Heart right ventricle (tissue), 16 donors: ENCODE results near the gene ARG2. TPM values are rescaled to one million over a fixed set of nuclear protein-coding genes. Genes with fewer than 3 reads are reported as not detected.

ENCODE experiments used
- ATAC-seq, 8 donors: fragments of 200-7000 bp; cut with Tn5 transposase; one replicate each; pipeline ENCODE4 v1.9.1; 2020; ENCODE audit warnings: mild to moderate bottlenecking in 8 of 8, moderate library complexity in 8 of 8, moderate number of reproducible peaks in 1 of 8
- DNase-seq, 2 donors: peaks; one replicate each; pipeline ENCODE4 v3.0.0-alpha.2; 2020
- H3K27ac ChIP-seq, 10 donors: fragments of 200-600 bp; sonication (generic) in 2 of 10; one replicate each; pipeline versions ENCODE4 v1.5.0 to v1.8.0; 2020 to 2022; ENCODE audit warnings: mild to moderate bottlenecking in 3 of 10
- H3K27me3 ChIP-seq, 7 donors: fragments of 200-600 bp; one replicate each; pipeline ENCODE4 v1.8.0; 2021 to 2022; ENCODE audit warnings: mild to moderate bottlenecking in 2 of 7
- H3K36me3 ChIP-seq, 9 donors: fragments of 200-600 bp; sonication (generic) in 1 of 9; one replicate each; pipeline versions ENCODE4 v1.5.0 to v1.8.0; 2020 to 2022; ENCODE audit warnings: mild to moderate bottlenecking in 2 of 9
- H3K4me1 ChIP-seq, 9 donors: fragments of 200-600 bp; sonication (generic) in 1 of 9; one replicate each; pipeline versions ENCODE4 v1.5.0 to v1.8.0; 2020 to 2022; ENCODE audit warnings: mild to moderate bottlenecking in 4 of 9
- H3K4me3 ChIP-seq, 10 donors: fragments of 200-600 bp; sonication (generic) in 2 of 10; one replicate each; pipeline versions ENCODE4 v1.5.0 to v1.8.0; 2020 to 2022; ENCODE audit warnings: mild to moderate bottlenecking in 7 of 10, moderate library complexity in 2 of 10
- H3K9me3 ChIP-seq, 11 donors: fragments of 200-600 bp in 10 of 11; sonication (generic) in 2 of 11; one replicate each; pipeline versions ENCODE4 v1.5.0 to v1.8.0; 2013 to 2022; ENCODE audit warnings: mild to moderate bottlenecking in 2 of 11, control low read depth in 1 of 11, moderate library complexity in 1 of 11
- WGBS, 2 donors: extraction: QIAGEN DNeasy Blood & Tissue Kit; methylation state at CpG; one replicate each; pipeline ENCODE4 v1.1.7; 2013; ENCODE audit warnings: inconsistent platforms in 1 of 2; 5-methylcytosine and 5-hydroxymethylcytosine counted together
- intact Hi-C, 10 donors: fragments of 100-400 bp; cut with DNase I; formaldehyde crosslinking; loops; one replicate each; pipeline versions ENCODE4 v1.11.1 to v1.14.2; 2022
- polyA plus RNA-seq, 2 donors: library from polyadenylated mRNA; stranded (reverse); fragments of 200-250 nt; gene quantifications; one replicate each; pipeline ENCODE4 v1.2.3, GENCODE V29; 2013
- total RNA-seq, 10 donors: library from RNA; stranded (reverse); fragmentation: NEBNext Ultra II Directional in 3 of 10; extraction: Animal tissue kit (Norgen Biotek cat#: 25700) in 3 of 10; gene quantifications; one replicate each; pipeline versions ENCODE4 v1.2.1 to v1.2.4, GENCODE V29; 2021 to 2023
- TF ChIP-seq, protein P1 (sequence below), 9 donors: fragments of 200-600 bp; sonication (generic) in 2 of 9; IDR thresholded peaks; one replicate each; pipeline versions ENCODE4 v1.5.0 to v1.8.0; 2021 to 2022; ENCODE audit warnings: antibody characterized with exemption in 9 of 9, mild to moderate bottlenecking in 5 of 9, moderate library complexity in 1 of 9
- donor health status: Arrhythmogenic right ventricular cardiomyopathy.
- donor health status: ischemic (EF 13 %, LVEDD 7.1; RV severe dilation, severe dysfunction).
- donor health status: healthy with polysubstance abuse.
- donor health status: DM: no; HTN: yes; CAD: no.
- donor health status: DM: no; HTN: no; CAD: no.
- donor health status: ischemic (EF 25% LVEDD 6.9; RV normal size, moderate dysfunction).
- donor health status: ischemic (EF 25% LVEDD 5.7; RV mildly dilated, moderate dysfunction).
- donor health status: healthy.
- donor health status: DM: yes; HTN: yes; CAD: no.
- donor health status: Ischemic cardiomyopathy.
- donor health status: ischemic (EF 35%, LVEDD 5.7; RV mildly dilated, moderate dysfunction).
- donor health status: nonischemic (EF 11% LVEDD 7.7; RV severe dilation, severe dysfunction).
- donor health status: DM: yes; HTN: yes; CAD: no.
- donor health status: PGD.
- donor health status: ischemic (EF 29% LVEDD 5.4; RV normal size, mild dysfunction).
- donor health status: nonischemic (EF 23%, LVEDD 6.1; RV moderate dilation, normal function).

The ARG2 gene
- total and polyA plus RNA-seq, 12 donors, result 0.22 to 42.4 (median 1.5) TPM

DNA sequence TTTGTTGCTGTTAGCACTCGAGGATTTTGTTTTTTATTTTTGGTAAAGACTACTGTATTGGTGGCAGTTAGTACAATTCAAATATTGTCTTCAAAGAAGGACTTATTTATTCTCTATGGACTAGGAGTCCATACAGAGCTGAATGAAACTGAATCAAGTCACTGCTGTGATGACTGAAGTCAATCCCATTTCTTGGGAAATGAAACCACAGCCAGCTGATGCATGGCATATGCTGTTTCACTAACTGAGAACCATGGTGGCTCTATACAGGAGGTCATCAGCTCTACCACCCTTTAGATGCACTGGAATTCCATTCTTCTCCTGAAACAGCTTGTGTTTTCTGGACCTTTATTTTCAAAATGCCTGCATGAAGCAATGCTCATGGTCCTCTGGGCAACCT lies 32.5 kb downstream of the ARG2 start:
- intact Hi-C loops, result no loop called here
- Histone ChIP-seq H3K4me3 (no peak overlapping the region), H3K9me3 (no peaks in the 10 kb centered on the region), H3K36me3 (peaks cover 0 to 100% (median 75%) of the 10 kb centered on the region in 9 donors), H3K27me3 (no peaks in the 10 kb centered on the region), H3K27ac (no peak overlapping the region), H3K4me1 (peaks cover 0 to 7% (median 0%) of the 10 kb centered on the region in 9 donors)
- TF ChIP-seq, protein P1, sequence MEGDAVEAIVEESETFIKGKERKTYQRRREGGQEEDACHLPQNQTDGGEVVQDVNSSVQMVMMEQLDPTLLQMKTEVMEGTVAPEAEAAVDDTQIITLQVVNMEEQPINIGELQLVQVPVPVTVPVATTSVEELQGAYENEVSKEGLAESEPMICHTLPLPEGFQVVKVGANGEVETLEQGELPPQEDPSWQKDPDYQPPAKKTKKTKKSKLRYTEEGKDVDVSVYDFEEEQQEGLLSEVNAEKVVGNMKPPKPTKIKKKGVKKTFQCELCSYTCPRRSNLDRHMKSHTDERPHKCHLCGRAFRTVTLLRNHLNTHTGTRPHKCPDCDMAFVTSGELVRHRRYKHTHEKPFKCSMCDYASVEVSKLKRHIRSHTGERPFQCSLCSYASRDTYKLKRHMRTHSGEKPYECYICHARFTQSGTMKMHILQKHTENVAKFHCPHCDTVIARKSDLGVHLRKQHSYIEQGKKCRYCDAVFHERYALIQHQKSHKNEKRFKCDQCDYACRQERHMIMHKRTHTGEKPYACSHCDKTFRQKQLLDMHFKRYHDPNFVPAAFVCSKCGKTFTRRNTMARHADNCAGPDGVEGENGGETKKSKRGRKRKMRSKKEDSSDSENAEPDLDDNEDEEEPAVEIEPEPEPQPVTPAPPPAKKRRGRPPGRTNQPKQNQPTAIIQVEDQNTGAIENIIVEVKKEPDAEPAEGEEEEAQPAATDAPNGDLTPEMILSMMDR (IDR thresholded peaks at IDR 0.05), result no peak
- ATAC-seq, result no peak
- DNase-seq, result no peak
- 91 to 98% methylated on average over 1 of the region's 1 CpG for WGBS, 2 donors

DNA sequence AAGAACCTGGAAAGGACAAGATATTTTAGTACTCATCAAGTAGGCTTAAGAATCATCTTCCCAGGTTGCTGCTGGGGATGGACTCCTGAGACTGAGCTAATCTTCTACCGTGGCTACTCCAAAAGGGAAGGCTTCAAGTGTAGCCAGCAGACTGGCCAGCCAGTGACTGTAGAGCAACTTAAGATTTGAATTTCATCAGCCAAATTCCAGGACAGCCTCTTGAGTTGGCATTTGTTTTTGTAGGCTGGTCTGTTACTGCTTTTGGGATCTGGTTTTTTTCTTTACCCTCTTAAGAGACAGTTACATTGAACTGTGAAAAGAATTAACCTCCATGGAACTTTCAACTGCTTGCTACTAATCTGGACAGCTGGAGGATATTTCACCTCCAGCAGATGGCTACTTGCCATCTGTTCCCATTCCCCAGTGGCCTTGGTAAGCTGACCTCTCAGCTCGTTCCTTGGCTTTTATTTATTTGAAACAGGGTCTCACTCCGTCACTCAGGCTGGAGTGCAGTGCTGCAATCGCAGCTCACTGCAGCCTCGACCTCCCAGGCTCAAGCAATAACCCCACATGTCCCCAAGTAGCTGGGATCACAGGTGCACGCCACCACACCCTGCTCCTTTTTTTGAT lies 34.0 kb downstream of the ARG2 start:
- Histone ChIP-seq H3K36me3 (peaks cover 0 to 100% (median 71%) of the 10 kb centered on the region in 9 donors), H3K4me1 (peaks cover 0 to 7% (median 0%) of the 10 kb centered on the region in 9 donors), H3K27me3 (no peaks in the 10 kb centered on the region), H3K4me3 (no peak overlapping the region), H3K9me3 (no peaks in the 10 kb centered on the region), H3K27ac (no peak overlapping the region)
- TF ChIP-seq, protein P1 (IDR thresholded peaks at IDR 0.05), result no peak
- WGBS, 2 donors, result 69 to 73% methylated on average over 6 of the region's 6 CpGs
- ATAC-seq (peak in 1 of 8 donors; percentile 10), DNase-seq (no peak)
- intact Hi-C loops, result no loop called here

DNA sequence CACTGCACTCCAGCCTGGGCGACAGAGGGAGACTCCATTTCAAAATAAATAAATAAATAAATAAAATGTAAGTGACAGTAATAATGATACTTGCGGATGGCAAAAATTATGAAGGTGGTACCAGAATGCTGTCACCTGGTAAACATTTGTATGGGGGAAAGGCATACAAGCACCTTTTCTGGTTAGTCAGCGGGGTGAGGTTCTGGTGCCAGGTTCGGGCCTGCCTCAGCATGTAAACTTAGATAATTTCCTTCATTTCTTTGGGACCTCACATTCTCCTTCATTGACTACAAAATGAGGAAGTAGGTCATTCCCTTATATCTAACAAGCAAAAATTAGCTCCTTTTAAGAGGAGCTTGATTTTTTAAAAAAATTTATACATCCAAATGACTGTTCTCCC lies 43.9 kb downstream of the ARG2 start:
- Histone ChIP-seq H3K4me1 (peaks cover 0 to 21% (median 0%) of the 10 kb centered on the region in 9 donors), H3K9me3 (no peaks in the 10 kb centered on the region), H3K27me3 (no peaks in the 10 kb centered on the region), H3K4me3 (no peak overlapping the region), H3K27ac (no peak overlapping the region), H3K36me3 (peaks cover 0 to 37% (median 5%) of the 10 kb centered on the region in 9 donors)
- 84 to 96% methylated on average over 4 of the region's 4 CpGs for WGBS, 2 donors
- ATAC-seq, result no peak
- intact Hi-C loops, result no loop called here
- no peak for DNase-seq
- TF ChIP-seq, protein P1 (IDR thresholded peaks at IDR 0.05), result no peak

DNA sequence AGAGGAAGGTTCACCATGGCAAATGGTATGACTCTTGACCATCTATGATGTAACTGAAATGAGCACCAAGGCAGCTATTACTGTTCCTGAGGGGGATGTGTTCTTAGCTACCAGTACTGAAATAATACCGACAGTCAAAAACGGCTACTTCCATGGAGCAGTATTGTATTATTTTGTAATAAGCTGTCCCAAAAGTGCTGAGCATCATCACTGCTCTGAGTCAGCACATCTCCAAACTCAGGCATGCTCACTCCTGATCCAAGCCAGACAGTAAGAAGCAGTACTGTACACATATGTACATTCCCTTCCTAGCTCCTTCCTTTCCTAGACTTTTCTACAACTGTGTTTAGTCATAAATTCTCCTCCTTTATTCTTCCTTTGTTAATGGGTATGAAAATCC lies 46.1 kb downstream of the ARG2 start:
- DNase-seq, result no peak
- Histone ChIP-seq H3K9me3 (no peaks in the 10 kb centered on the region), H3K4me3 (no peak overlapping the region), H3K36me3 (peaks cover 0 to 15% (median 0%) of the 10 kb centered on the region in 9 donors), H3K4me1 (peaks cover 0 to 21% (median 0%) of the 10 kb centered on the region in 9 donors), H3K27me3 (no peaks in the 10 kb centered on the region), H3K27ac (no peak overlapping the region)
- TF ChIP-seq, protein P1 (IDR thresholded peaks at IDR 0.05), result no peak
- 87% methylated on average over 2 of the region's 2 CpGs for WGBS, 2 donors
- intact Hi-C loops, result loop anchor here in 7 of 10 donors (2.0 to 5.0 kb wide), 3 partner anchors 47 to 54 kb away; partner anchors contain the start of gene ARG2 (in 6 of the 7)
- ATAC-seq, result peak in 1 of 8 donors; percentile 63
